HCT116 (cell line): ENCODE measurements around the gene ZNF892.

Source experiments
- CTCF ChIP-seq, 3 experiments: fragments of 200-600 bp in 1 of 3; sonication (generic) in 1 of 3; IDR thresholded peaks in 2 of 3; conservative IDR thresholded peaks in 1 of 3; 2 replicates each; pipeline ENCODE4 v1.5.1; 2012 to 2017; ENCODE audit warnings: low read depth in 2 of 3, low read length in 2 of 3, antibody characterized with exemption in 1 of 3, borderline replicate concordance in 1 of 3, control low read depth in 1 of 3, mild to moderate bottlenecking in 1 of 3, mixed read lengths in 1 of 3, mixed run types in 1 of 3, moderate library complexity in 1 of 3; ENCODE audit not compliant: insufficient read depth in 1 of 3
- EZH2 ChIP-seq: fragments of 200-600 bp; sonication (generic); IDR thresholded peaks from 2 replicates; pipeline ENCODE4 v1.6.1; 2017; ENCODE audit warnings: antibody characterized with exemption, mixed run types
- EZH2phosphoT487 ChIP-seq: fragments of 200-600 bp; IDR thresholded peaks from 2 replicates; pipeline ENCODE4 v1.6.1; 2018; ENCODE audit warnings: antibody characterized with exemption, borderline replicate concordance
- FOSL1 ChIP-seq: IDR thresholded peaks from 2 replicates; pipeline ENCODE4 v1.6.1; 2012; ENCODE audit warnings: low read depth
- POLR2AphosphoS5 ChIP-seq: IDR thresholded peaks from 2 replicates; pipeline ENCODE4 v1.6.1; 2011; ENCODE audit warnings: mild to moderate bottlenecking, low read depth, low read length, moderate library complexity
- RAD21 ChIP-seq: IDR thresholded peaks from 2 replicates; pipeline ENCODE4 v1.6.1; 2012; ENCODE audit warnings: low read depth, mild to moderate bottlenecking
- TCF7L2 ChIP-seq: IDR thresholded peaks from 2 replicates; pipeline ENCODE4 v1.7.0; 2011; ENCODE audit warnings: borderline replicate concordance, inconsistent platforms; ENCODE audit not compliant: insufficient read depth, insufficient read length; ENCODE audit errors: extremely low read depth
- ZNF274 ChIP-seq: fragments of 200-500 bp; sonication (Bioruptor generic); IDR thresholded peaks from 2 replicates; pipeline ENCODE4 v1.6.1; 2014; ENCODE audit warnings: mild to moderate bottlenecking, low read depth, low read length, inconsistent platforms

- TF ChIP-seq RAD21 (no peak), CTCF (IDR thresholded peaks at IDR 0.05 in 2 of 3, conservative IDR thresholded peaks at IDR 0.05 in 1 of 3; ENCODE audit: borderline replicate concordance in 1 of 3, insufficient read depth in 1 of 3, low read depth in 2 of 3, low read length in 2 of 3) (no peak), TCF7L2 (no peak), EZH2 (no peak), ZNF274 (no peak), FOSL1 (no peak), POLR2AphosphoS5 (no peak), EZH2phosphoT487 (no peak)
Observed at GRCh38 chr2:95234286-95234785, 27.0 kb downstream of the ZNF892 start.
